Measurements from ENCODE around the gene OR10K1. TPM values are rescaled to one million over a fixed set of nuclear protein-coding genes. Genes with fewer than 3 reads are reported as not detected.
"Not testable (repeated sequence)": the region's sequence is repeated elsewhere in the genome, so short reads cannot be mapped to it uniquely, and the experiment has no call there.

OR10K1 gene
- total RNA-seq: not detected

- DNase-seq (ENCODE audit: low read depth in 2 of 3, low spot score in 2 of 3): no peak
Measured at GRCh38 chr1:158461534-158461933, at the start of gene OR10K1. Gene OR10K1, plus strand, starts transcription at chr1:158461834. Its CDS starts 3,728 bp downstream, at chr1:158465562.

GRCh38 chr1:158414651-158415345, 46.8 kb upstream of the OR10K1 start:
- DNase-seq (ENCODE audit: low read depth in 2 of 3, low spot score in 2 of 3): no peak

GRCh38 chr1:158417586-158417985, 44.0 kb upstream of the OR10K1 start:
- no peak for DNase-seq (ENCODE audit: low read depth in 2 of 3, low spot score in 2 of 3)

- no peak for DNase-seq (ENCODE audit: low read depth in 2 of 3, low spot score in 2 of 3)
Measured at GRCh38 chr1:158422212-158422611, 39.4 kb upstream of the OR10K1 start.

GRCh38 chr1:158425027-158425426, 36.6 kb upstream of the OR10K1 start:
- DNase-seq (ENCODE audit: low read depth in 2 of 3, low spot score in 2 of 3): no peak

- DNase-seq (ENCODE audit: low read depth in 2 of 3, low spot score in 2 of 3): no peak
Measured at GRCh38 chr1:158426137-158426536, 35.5 kb upstream of the OR10K1 start, which contains the start of gene OR10K2. Gene OR10K2, minus strand, starts transcription at chr1:158426237. Its CDS starts 5,371 bp downstream, at chr1:158420866.

- not testable (repeated sequence) for DNase-seq (ENCODE audit: low read depth in 2 of 3, low spot score in 2 of 3)
Measured at GRCh38 chr1:158430163-158430562, 31.5 kb upstream of the OR10K1 start.

GRCh38 chr1:158434741-158435140, 26.9 kb upstream of the OR10K1 start:
- no peak for DNase-seq (ENCODE audit: low read depth in 2 of 3, low spot score in 2 of 3)

- no peak for DNase-seq (ENCODE audit: low read depth in 2 of 3, low spot score in 2 of 3)
Measured at GRCh38 chr1:158445376-158445775, 16.3 kb upstream of the OR10K1 start.

GRCh38 chr1:158454537-158454936, 7.1 kb upstream of the OR10K1 start:
- no peak for DNase-seq (ENCODE audit: low read depth in 2 of 3, low spot score in 2 of 3)

GRCh38 chr1:158457246-158457645, 4.4 kb upstream of the OR10K1 start:
- DNase-seq (ENCODE audit: low read depth in 2 of 3, low spot score in 2 of 3): no peak

GRCh38 chr1:158458263-158458662, 3.4 kb upstream of the OR10K1 start:
- DNase-seq (ENCODE audit: low read depth in 2 of 3, low spot score in 2 of 3): no peak

- DNase-seq (ENCODE audit: low read depth in 2 of 3, low spot score in 2 of 3): no peak
Measured at GRCh38 chr1:158471920-158472319, 10.3 kb downstream of the OR10K1 start, which contains the start of gene OR10R2. Gene OR10R2, plus strand, starts transcription at chr1:158472220. Its CDS starts 106 bp downstream, at chr1:158472326.

- DNase-seq (ENCODE audit: low read depth in 2 of 3, low spot score in 2 of 3): no peak
Measured at GRCh38 chr1:158485455-158485854, 23.8 kb downstream of the OR10K1 start.

- no peak for DNase-seq (ENCODE audit: low read depth in 2 of 3, low spot score in 2 of 3)
Measured at GRCh38 chr1:158491316-158491715, 29.7 kb downstream of the OR10K1 start.

GRCh38 chr1:158493054-158493453, 31.4 kb downstream of the OR10K1 start:
- no peak for DNase-seq (ENCODE audit: low read depth in 2 of 3, low spot score in 2 of 3)

- DNase-seq (ENCODE audit: low read depth in 2 of 3, low spot score in 2 of 3): no peak
Measured at GRCh38 chr1:158494796-158495195, 33.2 kb downstream of the OR10K1 start.

- peak in 2 of 3 donors; percentile 5 to 25 for DNase-seq (ENCODE audit: low read depth in 2 of 3, low spot score in 2 of 3)
Measured at GRCh38 chr1:158496374-158496773, 34.7 kb downstream of the OR10K1 start.

- DNase-seq (ENCODE audit: low read depth in 2 of 3, low spot score in 2 of 3): peak in 2 of 3 donors; percentile 14 to 53
Measured at GRCh38 chr1:158506369-158506987, 44.8 kb downstream of the OR10K1 start.

GRCh38 chr1:158507511-158507910, 45.9 kb downstream of the OR10K1 start:
- no peak for DNase-seq (ENCODE audit: low read depth in 2 of 3, low spot score in 2 of 3)

GRCh38 chr1:158509471-158510156, 48.0 kb downstream of the OR10K1 start:
- no peak for DNase-seq (ENCODE audit: low read depth in 2 of 3, low spot score in 2 of 3)

GRCh38 chr1:158516966-158517365, 55.3 kb downstream of the OR10K1 start:
- no peak for DNase-seq (ENCODE audit: low read depth in 2 of 3, low spot score in 2 of 3)

All from hematopoietic multipotent progenitor cell (in vitro differentiated cells).